GM12892 (cell line): ENCODE measurements around the gene PLPPR4.

Experiments used
- POLR2A ChIP-seq: IDR thresholded peaks from 2 replicates; pipeline ENCODE4 v1.6.1; 2011; ENCODE audit warnings: low read depth, low read length, control low read depth
- TAF1 ChIP-seq: IDR thresholded peaks from 2 replicates; pipeline ENCODE4 v1.6.1; 2011; ENCODE audit warnings: low read depth, mild to moderate bottlenecking, control low read depth, low read length, borderline replicate concordance

DNA sequence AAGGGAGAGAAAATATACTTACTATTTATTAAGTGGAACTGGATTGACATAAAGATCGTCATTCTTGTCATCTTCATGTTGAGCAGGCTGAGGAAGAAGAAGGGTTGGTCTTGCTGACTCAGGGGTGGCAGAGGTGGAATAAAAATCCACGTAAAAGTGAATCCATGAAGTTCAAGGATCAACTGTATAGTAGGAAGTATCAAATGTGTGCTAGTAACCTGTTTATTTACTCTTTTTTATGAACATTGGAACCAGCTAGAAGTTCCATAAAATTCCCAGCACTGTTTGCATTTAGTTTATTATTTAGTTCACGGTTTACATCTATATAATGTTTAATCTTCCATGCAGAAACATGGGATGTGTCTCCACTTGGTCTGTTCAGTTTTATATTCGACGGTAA is 70.7 kb downstream of the PLPPR4 start:
- TF ChIP-seq POLR2A (no peak), TAF1 (no peak)
